MV-4-11 (cell line): Measurements from ENCODE around the gene NID1.

Source experiments
- DNase-seq: peaks from one replicate; lab custom pipeline; 2025; lab: John Stamatoyannopoulos, UW

Gene NID1, protein sequence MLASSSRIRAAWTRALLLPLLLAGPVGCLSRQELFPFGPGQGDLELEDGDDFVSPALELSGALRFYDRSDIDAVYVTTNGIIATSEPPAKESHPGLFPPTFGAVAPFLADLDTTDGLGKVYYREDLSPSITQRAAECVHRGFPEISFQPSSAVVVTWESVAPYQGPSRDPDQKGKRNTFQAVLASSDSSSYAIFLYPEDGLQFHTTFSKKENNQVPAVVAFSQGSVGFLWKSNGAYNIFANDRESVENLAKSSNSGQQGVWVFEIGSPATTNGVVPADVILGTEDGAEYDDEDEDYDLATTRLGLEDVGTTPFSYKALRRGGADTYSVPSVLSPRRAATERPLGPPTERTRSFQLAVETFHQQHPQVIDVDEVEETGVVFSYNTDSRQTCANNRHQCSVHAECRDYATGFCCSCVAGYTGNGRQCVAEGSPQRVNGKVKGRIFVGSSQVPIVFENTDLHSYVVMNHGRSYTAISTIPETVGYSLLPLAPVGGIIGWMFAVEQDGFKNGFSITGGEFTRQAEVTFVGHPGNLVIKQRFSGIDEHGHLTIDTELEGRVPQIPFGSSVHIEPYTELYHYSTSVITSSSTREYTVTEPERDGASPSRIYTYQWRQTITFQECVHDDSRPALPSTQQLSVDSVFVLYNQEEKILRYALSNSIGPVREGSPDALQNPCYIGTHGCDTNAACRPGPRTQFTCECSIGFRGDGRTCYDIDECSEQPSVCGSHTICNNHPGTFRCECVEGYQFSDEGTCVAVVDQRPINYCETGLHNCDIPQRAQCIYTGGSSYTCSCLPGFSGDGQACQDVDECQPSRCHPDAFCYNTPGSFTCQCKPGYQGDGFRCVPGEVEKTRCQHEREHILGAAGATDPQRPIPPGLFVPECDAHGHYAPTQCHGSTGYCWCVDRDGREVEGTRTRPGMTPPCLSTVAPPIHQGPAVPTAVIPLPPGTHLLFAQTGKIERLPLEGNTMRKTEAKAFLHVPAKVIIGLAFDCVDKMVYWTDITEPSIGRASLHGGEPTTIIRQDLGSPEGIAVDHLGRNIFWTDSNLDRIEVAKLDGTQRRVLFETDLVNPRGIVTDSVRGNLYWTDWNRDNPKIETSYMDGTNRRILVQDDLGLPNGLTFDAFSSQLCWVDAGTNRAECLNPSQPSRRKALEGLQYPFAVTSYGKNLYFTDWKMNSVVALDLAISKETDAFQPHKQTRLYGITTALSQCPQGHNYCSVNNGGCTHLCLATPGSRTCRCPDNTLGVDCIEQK

DNA sequence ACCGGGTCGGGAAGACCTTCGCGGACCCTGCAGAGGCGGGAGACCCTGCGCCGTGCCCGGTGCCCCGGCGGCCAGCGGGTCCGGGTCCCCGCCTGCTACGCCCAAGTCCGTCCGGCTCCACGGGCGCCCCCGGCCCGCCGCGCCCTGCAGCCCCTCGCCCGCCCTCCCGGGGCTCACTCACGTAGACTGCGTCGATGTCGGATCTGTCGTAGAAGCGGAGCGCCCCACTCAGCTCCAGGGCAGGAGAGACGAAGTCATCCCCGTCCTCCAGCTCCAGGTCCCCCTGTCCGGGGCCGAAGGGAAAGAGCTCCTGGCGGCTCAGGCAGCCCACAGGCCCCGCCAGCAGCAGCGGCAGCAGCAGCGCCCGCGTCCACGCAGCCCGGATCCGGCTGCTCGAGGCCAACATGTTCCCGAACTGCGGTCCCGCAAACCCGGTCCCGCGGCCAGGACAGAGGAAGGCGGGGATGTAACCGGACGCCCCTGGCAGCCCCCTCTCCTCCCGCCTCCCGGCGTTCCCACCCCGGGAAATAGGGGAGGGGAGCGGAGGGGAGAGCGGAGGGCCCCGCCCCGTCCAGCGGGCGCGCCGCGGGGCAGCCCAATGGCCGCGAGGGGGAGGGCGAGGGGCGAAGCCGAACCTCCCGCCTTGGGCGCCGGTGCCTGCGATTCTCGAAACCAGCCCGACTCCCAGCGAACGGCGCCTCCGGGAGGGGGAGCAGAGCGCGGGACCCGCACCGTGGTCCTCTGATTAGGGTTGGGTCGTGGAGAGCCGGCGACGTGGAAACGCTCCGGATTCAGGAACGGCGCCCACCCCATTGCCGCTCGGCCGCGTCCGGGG lies at the start of gene NID1:
TSS of gene NID1 (minus strand) at position 417 of the 835 bp plus-strand sequence. CDS start at position 406, 11 bp downstream.
- no peak for DNase-seq

DNA sequence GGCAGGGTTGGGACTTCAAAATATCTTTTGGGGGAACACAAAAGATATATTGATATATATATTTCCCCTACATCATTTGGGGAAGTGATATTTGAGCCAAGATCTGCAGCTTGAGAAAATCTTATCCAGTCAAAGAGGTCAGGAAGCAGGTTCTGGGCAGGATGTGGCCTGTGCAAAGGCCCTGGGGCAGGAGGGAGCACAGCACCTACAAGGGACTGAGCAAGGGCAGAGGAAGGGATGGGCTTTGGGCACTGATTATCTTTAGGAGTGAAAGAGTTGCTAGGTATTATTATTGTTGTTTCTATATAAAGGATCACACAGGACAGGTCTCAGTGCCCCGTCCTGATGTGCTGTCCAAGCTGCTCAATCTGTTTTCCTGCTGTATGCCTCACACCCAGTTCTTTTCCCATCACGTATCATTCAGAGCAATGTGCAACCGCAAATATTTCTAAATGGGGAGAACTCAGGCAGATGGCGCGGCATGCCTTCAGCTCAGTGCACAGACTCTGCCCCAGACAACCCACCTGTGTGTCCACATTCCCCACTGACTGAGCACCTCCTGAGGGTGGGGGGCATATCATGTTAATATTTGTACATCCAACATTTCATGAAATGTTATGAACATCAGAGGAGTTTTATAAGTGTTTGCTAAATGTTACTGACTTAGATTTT lies 49.3 kb upstream of the NID1 start:
- no peak for DNase-seq

GRCh38 chr1:236113324-236114032 lies 48.6 kb upstream of the NID1 start:
- DNase-seq, result no peak

DNA sequence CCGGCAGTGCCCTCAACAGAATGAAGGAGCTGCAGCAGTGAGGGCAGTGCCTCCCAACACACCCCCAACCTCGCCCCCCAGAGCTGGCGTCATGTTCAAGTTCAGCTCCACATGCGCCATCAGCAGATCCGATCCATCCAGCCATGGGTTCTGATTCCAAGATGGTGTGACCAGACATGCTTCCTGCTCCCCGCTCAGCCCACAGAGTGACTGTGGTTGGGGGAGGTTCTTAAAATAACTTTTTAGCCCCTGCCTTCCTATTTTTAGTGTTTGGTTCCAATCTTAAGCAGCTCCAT lies 47.4 kb upstream of the NID1 start:
- DNase-seq, result no peak

GRCh38 chr1:236111527-236112331 lies 46.8 kb upstream of the NID1 start:
- no peak for DNase-seq

DNA sequence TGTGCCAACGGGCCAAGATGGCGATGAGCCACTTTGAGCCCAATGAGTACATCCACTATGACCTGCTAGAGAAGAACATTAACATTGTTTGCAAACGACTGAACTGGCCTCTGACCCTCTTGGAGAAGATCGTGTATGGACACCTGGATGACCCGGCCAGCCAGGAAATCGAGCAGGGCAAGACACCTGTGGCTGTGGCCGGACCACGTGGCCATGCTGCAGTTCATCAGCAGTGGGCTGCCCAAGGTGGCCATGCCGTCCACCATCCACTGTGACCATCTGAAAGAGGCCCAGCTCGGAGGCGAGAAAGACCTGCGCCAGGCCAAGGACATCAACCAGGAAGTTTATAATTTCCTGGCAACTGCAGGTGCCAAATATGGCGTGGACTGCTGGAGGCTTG lies 45.2 kb upstream of the NID1 start:
- no peak for DNase-seq

DNA sequence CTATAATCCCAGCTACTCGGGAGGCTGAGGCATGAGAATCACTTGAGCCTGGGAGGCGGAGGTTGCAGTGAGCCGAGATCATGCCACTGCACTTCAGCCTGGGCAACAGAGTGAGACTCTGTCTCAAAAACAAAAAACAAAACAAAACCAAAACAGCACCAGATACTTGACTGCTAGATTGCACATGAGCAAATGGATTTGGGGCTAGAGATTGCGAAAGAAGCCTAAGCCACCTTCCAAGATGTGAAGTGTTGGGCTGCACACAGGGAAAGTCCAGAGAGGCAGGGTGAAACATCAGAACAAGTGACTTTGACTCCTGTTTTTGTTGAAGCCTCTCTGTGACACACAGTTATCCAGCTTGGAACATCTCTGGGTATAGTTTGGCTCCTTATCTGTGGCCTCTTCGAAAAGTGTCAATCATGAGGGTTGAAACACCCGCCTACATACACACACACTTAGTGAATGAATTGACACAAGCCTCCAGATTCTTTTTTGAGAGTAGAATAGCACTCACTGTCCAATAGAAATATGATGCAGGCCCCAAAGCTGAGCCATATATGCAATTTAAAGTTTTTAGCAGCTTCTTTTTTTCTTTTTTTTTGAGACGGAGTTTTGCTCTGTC lies 43.2 kb upstream of the NID1 start:
- peak; percentile 43 for DNase-seq

DNA sequence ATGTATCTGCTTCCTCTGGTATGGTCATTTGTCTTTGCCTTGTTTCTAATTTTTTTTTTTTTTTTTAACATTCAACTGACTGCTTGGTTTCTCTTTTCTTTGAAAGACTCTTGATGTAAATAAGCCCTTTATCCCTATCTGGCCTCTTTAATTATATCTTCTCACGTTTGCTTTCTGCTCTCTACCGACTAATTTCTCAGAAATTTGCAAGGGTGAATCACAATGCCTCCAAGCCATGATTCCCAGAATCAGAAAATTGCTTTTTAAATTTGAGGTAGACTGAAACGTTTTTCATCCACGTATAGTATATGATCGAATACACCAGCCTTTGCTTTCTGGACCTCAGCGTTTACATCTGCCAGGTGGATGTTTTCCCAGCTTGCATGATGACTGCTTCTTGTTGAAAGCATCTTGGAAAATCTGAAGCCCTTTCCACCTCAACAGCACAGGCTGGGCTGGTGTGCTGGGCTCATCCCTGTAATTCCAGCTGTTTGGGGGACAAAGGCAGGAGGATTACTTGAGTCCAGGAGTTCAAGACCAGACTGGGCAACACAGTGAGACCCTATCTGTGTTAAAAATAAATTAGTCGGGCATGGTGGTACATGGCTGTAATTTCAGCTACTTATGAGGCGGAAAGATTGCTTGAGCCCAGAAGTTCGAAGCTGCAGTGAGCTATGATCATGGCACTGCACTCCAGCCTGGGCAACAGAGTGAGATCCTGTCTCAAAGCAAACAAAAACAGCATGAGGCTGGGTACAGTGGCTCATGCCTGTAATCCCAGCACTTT lies 42.4 kb upstream of the NID1 start:
- no peak for DNase-seq

- DNase-seq, result peak; percentile 44
Measured at GRCh38 chr1:236103646-236104218, 38.8 kb upstream of the NID1 start.

DNA sequence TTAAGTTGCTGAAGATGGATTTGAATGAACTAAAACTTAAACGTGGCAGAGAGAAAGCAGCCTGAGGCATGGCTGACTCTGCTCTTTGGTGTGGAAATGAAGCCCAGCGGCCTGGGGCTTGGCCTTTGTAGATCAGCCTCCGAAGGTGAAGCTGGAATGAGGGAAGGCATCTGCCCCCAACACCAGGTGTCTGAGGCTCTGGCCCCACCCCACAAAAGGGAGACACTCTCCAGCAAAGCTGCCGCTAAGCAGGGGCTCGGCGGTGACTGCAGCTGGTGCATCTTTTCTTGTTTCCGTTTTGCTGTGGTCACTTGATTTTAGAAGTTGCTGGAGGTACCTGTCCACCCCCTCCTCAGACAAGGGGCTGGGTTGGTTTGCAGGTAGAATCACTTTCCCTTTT lies 38.2 kb upstream of the NID1 start:
- DNase-seq, result no peak

DNA sequence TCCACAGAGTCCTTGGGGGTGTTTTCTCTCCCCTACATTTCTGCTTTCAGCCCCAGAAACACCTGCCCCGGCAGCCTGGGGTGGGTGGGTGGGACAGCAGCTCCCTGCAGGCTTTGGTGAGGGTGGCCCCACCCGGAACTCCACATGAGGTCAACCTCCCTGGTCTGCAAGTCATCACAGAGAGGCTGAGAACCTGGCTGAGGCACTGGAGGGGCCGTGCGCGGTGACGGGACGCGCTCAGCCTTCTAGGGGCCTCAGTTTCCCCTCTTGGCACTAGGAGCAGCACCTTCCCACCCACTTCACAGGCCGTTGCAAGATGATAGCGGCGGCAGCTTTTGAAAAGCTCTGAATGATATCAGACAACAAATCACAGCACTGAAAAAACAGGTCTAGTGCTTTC lies 37.7 kb upstream of the NID1 start:
- DNase-seq, result no peak

- DNase-seq, result no peak
Measured at GRCh38 chr1:236101233-236102200, 36.6 kb upstream of the NID1 start.

- DNase-seq, result no peak
Measured at GRCh38 chr1:236100799-236101198, 35.9 kb upstream of the NID1 start.

- no peak for DNase-seq
Measured at GRCh38 chr1:236099355-236099974, 34.6 kb upstream of the NID1 start.

- no peak for DNase-seq
Measured at GRCh38 chr1:236098267-236098666, 33.4 kb upstream of the NID1 start.
